CD4-positive, alpha-beta T cell treated with Interleukin-10 for 1 hour (primary cell): ENCODE measurements around the gene LRP1.
A peak's percentile ranks its signal among the peaks of the same experiment; 100 is the strongest.

Experiments
- DNase-seq: peaks from one replicate; pipeline ENCODE4 v3.0.0-alpha.2; 2020

LRP1 gene

DNA sequence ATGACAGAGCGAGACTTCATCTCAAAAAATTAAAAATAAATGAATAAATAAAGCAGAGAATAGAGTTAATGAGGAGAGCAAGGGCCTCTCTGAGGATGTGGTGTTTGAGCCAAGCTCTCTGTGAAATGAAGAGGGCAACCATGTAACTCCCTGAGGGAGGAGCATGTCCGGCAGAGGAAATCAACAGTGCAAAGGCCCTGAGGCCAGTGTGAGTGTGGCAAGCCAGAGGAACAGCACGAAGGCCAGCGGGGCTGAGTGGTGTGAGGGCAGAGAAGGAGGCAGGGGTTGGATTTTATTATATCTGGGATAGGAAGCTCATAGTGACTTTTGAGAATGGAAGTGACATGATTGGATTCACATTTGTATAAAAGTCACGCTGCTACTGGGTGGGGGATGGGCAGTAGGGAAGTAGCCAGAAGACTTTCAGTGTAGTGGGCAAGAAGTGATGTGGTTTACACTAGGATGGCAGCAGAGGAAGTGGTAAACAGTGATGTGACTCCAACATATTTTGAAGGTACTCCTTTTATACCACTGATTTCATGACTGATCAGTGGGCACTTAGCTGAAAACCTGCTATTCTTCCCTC, 29.4 kb downstream of the LRP1 start:
- DNase-seq: peak; percentile 5

DNA sequence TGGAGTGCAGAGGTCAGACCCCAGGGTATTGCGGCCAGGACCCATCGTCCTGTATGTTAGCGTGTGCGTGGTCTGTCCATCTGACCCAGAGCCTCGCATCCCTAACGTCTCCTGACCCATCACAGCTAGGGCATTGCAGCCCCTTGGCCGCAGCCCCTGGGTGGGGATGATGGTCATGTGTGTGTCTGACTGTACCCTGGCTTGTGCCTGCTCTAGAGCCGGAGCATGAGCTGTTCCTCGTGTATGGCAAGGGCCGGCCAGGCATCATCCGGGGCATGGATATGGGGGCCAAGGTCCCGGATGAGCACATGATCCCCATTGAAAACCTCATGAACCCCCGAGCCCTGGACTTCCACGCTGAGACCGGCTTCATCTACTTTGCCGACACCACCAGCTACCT, 29.9 kb downstream of the LRP1 start:
- DNase-seq: no peak

DNA sequence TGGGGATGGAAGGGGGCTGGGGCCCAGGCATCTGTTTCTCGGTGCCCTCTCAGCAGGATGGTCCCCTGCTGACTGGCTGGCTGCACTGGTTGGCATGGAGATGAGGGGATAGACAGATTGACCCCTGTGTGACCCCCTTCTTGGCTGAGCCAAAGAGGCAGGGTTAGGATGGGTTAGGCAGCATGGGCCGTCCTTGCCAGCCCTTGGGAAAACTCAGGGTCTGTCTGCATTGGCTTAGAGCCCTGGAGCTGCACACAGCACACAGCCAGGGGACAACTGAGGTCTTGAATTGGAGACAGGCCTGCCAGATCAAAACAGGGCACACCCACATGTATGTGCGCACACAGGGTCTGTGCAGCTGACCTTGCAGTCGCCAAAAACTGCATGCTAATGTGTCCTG, 30.4 kb downstream of the LRP1 start:
- no peak for DNase-seq

GRCh38 chr12:57159311-57159710, 31.0 kb downstream of the LRP1 start:
- DNase-seq: no peak

- no peak for DNase-seq
These were observed 31.8 kb downstream of the LRP1 start for GRCh38 chr12:57160040-57160439.

GRCh38 chr12:57160741-57161140, 32.5 kb downstream of the LRP1 start:
- DNase-seq: no peak

GRCh38 chr12:57161491-57161890, 33.2 kb downstream of the LRP1 start:
- no peak for DNase-seq

- DNase-seq: no peak
These were observed 34.4 kb downstream of the LRP1 start for GRCh38 chr12:57162553-57163125.

DNA sequence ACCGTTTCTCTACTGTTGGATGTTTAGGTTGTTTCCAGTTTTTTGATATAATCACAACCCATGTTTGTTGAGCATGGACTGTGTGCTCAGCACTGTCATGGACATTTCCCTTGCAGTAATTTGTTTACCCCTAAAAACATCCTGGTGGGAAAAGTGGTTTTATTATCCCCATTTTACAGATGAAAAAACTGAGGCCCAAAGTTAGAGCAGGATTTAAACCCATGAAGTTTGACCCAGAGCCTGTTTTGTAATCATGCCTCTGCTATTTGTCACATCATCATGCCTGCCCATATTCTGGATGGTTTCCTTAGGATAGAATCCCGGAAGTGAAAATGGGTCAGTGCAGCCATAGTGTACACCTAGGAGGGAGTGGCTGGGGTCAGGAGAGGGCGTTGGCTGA, 36.2 kb downstream of the LRP1 start:
- no peak for DNase-seq

DNA sequence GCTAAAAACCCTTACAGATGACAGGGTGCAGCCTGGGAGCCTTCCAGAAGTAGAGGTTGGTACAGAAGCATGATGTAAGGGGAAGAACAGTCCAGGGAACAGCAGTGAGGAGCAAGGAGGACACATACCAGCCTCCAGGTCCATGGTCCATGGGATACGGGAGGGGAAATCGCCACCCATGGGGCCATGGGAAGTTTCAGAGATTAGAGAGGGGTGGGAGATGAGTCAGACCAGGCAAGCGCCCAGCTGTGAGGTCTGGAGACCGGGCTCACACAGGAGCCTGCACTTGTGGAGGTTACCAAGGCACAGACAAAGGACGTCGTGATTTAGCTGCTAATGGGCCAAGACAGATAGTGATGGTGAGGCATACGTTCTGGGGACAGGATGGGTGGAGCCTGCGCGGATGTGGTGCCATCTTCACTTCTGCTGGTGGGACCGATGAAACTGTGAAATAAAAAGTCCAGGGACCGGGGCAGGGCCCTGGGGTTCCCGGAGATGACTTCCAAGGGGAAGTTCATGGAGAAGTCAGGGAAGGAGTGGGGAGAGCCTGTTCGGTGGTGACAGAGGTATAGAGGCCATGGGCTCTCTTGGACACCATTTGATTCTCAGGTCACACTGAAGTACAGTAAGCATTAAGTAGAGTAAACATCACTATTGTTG, 36.8 kb downstream of the LRP1 start:
- no peak for DNase-seq

- DNase-seq: no peak
These were observed 37.5 kb downstream of the LRP1 start for GRCh38 chr12:57165741-57166140.

DNA sequence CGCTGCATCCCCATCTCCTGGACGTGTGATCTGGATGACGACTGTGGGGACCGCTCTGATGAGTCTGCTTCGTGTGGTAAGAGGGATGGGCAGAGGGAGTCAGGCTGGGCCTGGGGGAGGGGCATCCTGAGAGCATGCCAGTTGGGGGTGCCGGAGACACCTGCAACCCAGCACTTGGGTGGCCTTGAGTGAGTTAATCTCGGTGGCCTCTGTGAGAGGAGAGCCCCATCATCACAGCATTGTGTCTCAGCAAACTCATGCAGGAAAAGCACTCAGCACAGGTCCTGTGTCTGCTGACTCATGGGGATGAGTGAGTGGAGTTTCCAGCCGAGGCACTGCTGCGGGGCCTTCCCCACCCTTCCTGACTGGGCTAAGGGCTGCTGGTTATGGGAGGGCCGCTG, 38.7 kb downstream of the LRP1 start:
- DNase-seq: no peak

DNA sequence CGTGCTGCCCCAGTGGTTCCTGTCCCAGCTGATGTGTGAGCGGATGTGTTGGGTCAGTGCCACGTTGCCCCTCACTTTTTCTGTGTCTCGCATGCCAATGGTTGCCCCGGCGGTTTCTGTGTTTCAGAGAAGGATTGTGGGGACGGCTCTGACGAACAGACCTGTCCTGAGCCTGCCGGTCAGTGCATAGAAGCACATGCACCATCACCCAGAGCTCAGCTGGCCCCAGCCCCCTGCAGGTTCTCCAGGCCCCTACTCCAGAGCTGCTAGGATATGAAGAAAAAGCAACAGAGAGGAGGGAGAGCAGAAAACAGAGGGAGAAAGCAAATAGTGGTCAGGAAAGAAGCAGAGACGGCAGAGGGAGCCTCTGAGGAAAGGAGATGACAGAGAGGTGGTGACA, 39.8 kb downstream of the LRP1 start:
- no peak for DNase-seq

GRCh38 chr12:57169046-57169795, 40.9 kb downstream of the LRP1 start:
- DNase-seq: no peak

DNA sequence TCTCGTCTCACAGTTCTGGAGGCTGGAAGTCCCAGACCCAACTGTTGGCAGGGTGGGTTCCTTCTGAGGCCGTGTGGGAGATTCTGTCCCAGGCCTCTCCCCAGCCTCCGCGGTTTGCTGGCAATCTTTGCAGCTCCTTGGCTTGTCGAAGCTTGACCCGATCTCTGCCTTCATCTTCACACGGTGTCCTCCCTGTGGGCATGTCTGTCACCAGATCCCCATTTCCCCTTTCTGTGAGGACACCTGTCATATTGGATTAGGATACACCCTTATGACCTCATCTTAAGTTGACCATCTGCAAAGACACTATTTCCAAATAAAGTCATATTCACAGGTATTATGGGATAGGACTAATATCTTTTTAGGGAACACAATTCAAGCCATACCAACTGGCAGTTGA, 41.7 kb downstream of the LRP1 start:
- no peak for DNase-seq

GRCh38 chr12:57170408-57170807, 42.1 kb downstream of the LRP1 start:
- no peak for DNase-seq

- DNase-seq: no peak
These were observed 42.6 kb downstream of the LRP1 start for GRCh38 chr12:57170927-57171326.

DNA sequence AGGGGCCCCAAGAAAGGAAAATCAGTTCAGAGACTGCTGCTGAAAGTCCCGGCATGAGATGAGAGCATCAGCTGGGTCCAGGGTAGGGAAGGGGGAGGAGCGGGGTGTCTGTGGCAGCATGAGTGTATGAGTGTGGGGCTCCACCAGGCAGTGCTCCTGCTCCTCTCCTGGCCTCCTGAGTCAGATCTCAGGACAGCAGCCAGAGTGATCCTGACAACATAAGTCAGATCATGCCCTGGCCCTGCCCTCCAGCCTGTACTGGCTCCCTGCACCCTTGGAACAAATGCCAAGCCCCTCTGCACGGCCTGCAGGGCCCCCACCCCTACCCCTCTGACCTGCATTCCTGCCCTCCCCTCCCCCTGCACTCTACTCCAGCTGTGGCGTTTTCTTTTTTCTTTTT, 43.4 kb downstream of the LRP1 start:
- DNase-seq: no peak

DNA sequence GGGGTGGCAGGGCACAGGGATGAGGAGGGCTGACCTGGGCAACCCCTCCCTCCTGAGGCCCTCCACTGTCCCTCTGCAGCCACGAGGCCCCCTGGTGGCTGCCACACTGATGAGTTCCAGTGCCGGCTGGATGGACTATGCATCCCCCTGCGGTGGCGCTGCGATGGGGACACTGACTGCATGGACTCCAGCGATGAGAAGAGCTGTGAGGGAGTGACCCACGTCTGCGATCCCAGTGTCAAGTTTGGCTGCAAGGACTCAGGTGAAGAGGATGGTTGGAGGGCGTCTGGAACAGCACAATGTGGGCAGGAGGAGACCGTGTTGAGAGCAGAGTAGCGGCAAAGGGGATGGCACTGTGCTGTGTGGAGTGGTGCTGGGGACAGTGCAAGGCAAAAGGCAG, 44.8 kb downstream of the LRP1 start:
- peak; percentile 10 for DNase-seq

DNA sequence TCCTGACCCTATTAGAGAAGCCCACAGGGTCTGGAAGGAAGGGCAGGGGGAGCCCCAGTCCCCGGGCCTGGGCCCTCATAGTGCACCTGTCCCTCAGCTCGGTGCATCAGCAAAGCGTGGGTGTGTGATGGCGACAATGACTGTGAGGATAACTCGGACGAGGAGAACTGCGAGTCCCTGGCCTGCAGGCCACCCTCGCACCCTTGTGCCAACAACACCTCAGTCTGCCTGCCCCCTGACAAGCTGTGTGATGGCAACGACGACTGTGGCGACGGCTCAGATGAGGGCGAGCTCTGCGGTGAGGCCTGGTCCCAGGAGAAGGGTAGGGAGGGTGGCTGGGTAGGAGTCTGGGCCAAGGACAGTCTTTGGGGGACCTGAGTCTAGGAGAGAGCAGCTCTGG, 45.4 kb downstream of the LRP1 start:
- no peak for DNase-seq

DNA sequence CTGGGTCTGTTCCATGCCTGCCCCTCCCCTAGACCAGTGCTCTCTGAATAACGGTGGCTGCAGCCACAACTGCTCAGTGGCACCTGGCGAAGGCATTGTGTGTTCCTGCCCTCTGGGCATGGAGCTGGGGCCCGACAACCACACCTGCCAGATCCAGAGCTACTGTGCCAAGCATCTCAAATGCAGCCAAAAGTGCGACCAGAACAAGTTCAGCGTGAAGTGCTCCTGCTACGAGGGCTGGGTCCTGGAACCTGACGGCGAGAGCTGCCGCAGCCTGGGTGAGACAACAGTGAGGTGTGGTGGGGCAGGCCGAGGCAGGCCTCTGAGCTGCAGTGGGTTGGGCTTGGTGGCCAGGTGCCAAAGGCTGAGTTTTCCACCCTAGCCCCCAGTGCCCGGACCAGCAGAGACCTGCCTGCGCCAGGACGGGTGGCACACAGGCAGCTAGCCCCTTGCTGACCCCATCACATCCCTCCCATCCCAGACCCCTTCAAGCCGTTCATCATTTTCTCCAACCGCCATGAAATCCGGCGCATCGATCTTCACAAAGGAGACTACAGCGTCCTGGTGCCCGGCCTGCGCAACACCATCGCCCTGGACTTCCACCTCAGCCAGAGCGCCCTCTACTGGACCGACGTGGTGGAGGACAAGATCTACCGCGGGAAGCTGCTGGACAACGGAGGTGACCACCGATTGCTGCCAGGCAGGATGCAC, 47.3 kb downstream of the LRP1 start:
- DNase-seq: peak; percentile 32

DNA sequence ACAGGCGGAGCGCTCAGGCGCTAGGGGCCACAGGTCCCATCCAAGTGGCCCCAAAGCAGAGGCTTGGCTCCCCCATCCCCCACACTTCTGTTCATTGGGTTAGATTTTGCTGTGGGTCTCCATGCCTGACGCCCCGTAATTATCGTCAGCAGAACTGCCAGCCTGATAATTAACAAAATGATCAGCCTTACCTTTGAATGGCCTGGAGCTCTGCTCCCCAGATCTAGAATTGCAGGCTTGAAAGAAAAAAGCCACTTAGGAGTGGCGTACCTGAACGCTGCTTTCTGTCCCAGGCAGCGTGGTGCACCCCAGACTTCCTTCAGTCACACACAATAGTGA, 47.8 kb downstream of the LRP1 start:
- DNase-seq: no peak

DNA sequence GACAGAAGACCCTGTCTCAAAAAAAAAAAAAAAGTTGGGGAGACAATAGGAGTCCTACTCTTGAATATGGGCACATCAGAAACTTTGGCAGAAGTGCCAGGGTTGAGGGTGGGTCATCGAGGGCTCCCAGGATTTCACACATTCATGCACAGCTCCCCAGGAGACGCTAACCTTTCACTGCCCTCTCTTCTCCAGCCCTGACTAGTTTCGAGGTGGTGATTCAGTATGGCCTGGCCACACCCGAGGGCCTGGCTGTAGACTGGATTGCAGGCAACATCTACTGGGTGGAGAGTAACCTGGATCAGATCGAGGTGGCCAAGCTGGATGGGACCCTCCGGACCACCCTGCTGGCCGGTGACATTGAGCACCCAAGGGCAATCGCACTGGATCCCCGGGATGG, 48.6 kb downstream of the LRP1 start:
- DNase-seq: no peak

DNA sequence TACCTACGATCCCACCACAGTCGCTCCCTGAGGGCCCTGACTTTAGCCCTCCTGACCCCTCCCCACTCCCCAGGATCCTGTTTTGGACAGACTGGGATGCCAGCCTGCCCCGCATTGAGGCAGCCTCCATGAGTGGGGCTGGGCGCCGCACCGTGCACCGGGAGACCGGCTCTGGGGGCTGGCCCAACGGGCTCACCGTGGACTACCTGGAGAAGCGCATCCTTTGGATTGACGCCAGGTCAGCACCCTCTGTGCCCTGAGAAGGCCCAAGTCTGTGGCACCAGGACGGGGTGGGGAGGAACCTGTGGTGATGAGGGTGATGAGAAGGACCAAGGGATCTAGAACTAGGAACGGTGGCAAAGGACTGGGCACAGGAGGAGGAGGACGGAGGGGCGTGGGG, 49.1 kb downstream of the LRP1 start:
- no peak for DNase-seq
